SK-N-MC (cell line): Measurements from ENCODE around the gene ARL10.

Experiments used
- EZH2 ChIP-seq: fragments of 200-600 bp; sonication (generic); IDR thresholded peaks from one replicate; pipeline ENCODE4 v1.6.1; 2017; ENCODE audit warnings: antibody characterized with exemption
- POLR2AphosphoS5 ChIP-seq: IDR thresholded peaks from 2 replicates; pipeline ENCODE4 v1.6.1; 2012; ENCODE audit warnings: mild to moderate bottlenecking, low read depth, low read length, borderline replicate concordance

GRCh38 chr5:176391999-176392398, 26.7 kb downstream of the ARL10 start:
- TF ChIP-seq EZH2: no peak
- no peak for TF ChIP-seq POLR2AphosphoS5
